Body of pancreas (tissue), 4 donors: ENCODE measurements around the gene TARP.

ENCODE experiments used
- POLR2A ChIP-seq, 3 donors: fragments of 450-650 bp; IDR thresholded peaks; one replicate each; pipeline ENCODE4 v1.6.1; 2016; ENCODE audit warnings: antibody characterized with exemption in 3 of 3, mild to moderate bottlenecking in 2 of 3
- TF ChIP-seq, protein P1 (sequence below), 7 experiments: fragments of 450-650 bp in 4 of 7; fragments of 200-600 bp in 3 of 7; sonication (generic) in 3 of 7; IDR thresholded peaks; one replicate each; pipeline ENCODE4 v1.5.1; 2016 to 2019; ENCODE audit warnings: antibody characterized with exemption in 7 of 7

DNA sequence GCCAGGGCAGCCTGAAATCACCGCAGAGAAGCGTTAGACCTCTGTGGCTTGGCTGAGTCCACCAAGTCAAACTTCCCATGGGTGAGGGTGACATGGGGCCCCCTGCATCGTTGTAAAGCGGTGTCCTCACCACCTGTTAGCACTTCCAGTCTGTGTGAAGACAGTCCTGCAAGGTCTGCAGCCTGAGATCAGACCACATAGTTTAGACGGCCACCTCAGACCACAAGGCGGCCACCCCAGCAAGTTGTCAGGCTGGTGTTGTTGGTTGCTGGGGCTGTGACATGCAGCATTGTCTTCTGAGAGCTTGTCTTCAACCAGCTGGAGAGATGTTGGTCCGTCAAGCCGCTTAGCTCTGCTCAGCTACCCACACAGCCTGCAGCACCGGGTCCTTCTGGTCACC is 44.1 kb upstream of the TARP start:
- TF ChIP-seq, protein P1, sequence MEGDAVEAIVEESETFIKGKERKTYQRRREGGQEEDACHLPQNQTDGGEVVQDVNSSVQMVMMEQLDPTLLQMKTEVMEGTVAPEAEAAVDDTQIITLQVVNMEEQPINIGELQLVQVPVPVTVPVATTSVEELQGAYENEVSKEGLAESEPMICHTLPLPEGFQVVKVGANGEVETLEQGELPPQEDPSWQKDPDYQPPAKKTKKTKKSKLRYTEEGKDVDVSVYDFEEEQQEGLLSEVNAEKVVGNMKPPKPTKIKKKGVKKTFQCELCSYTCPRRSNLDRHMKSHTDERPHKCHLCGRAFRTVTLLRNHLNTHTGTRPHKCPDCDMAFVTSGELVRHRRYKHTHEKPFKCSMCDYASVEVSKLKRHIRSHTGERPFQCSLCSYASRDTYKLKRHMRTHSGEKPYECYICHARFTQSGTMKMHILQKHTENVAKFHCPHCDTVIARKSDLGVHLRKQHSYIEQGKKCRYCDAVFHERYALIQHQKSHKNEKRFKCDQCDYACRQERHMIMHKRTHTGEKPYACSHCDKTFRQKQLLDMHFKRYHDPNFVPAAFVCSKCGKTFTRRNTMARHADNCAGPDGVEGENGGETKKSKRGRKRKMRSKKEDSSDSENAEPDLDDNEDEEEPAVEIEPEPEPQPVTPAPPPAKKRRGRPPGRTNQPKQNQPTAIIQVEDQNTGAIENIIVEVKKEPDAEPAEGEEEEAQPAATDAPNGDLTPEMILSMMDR (IDR thresholded peaks at IDR 0.05) = no peak
- no peak for TF ChIP-seq POLR2A (IDR thresholded peaks at IDR 0.05)
